Tibial nerve (tissue), 4 donors: Measurements from ENCODE around the gene TMF1. TPM values are rescaled to one million over a fixed set of nuclear protein-coding genes. Genes with fewer than 3 reads are reported as not detected.
A peak's percentile ranks its signal among the peaks of the same experiment; 100 is the strongest.

Source experiments
- DNase-seq, 2 donors: peaks; one replicate each; pipeline ENCODE4 v3.0.0-alpha.2; 2019; ENCODE audit warnings: low spot score in 2 of 2
- H3K27ac ChIP-seq, 4 donors: fragments of 200-600 bp; sonication (generic) in 3 of 4; one replicate each; pipeline ENCODE4 v1.5.1; 2017 to 2019; ENCODE audit warnings: mild to moderate bottlenecking in 1 of 4
- H3K27me3 ChIP-seq, 2 donors: fragments of 200-600 bp; sonication (generic) in 1 of 2; one replicate each; pipeline versions ENCODE4 v1.5.1 to v1.6.0; 2017 to 2019
- H3K36me3 ChIP-seq, 3 donors: fragments of 200-600 bp; sonication (generic); one replicate each; pipeline ENCODE4 v1.5.1; 2018 to 2019
- H3K4me1 ChIP-seq, 4 donors: fragments of 200-600 bp; sonication (generic) in 3 of 4; one replicate each; pipeline ENCODE4 v1.5.1; 2017 to 2019
- H3K4me3 ChIP-seq, 4 donors: fragments of 200-600 bp; sonication (generic) in 3 of 4; one replicate each; pipeline ENCODE4 v1.5.1; 2017 to 2019; ENCODE audit warnings: mild to moderate bottlenecking in 1 of 4, moderate library complexity in 1 of 4
- H3K9me3 ChIP-seq, 4 donors: fragments of 200-600 bp; sonication (generic) in 3 of 4; one replicate each; pipeline ENCODE4 v1.5.1; 2017 to 2019
- EP300 ChIP-seq, 2 donors: sonication (generic); formaldehyde crosslinking; IDR thresholded peaks; one replicate each; pipeline ENCODE4 v1.6.1; 2017; ENCODE audit warnings: antibody characterized with exemption in 2 of 2, mild to moderate bottlenecking in 1 of 2
- POLR2A ChIP-seq, 2 donors: fragments of 450-650 bp; IDR thresholded peaks; one replicate each; pipeline ENCODE4 v1.6.1; 2017; ENCODE audit warnings: antibody characterized with exemption in 2 of 2, mild to moderate bottlenecking in 2 of 2, moderate library complexity in 2 of 2
- WGBS, 2 donors: methylation state at CpG; one replicate each; pipeline ENCODE4 v1.1.5; 2018; 5-methylcytosine and 5-hydroxymethylcytosine counted together
- total RNA-seq, 4 donors: library from RNA; depleted of rRNA; stranded (reverse); fragments of >200 nt; gene quantifications; one replicate each; pipeline ENCODE4 v1.1.0, GENCODE V29; 2016
- TF ChIP-seq, protein P1 (sequence below), 5 experiments: fragments of 200-600 bp in 3 of 5; fragments of 450-650 bp in 2 of 5; sonication (generic) in 3 of 5; IDR thresholded peaks; one replicate each; pipeline ENCODE4 v1.5.1; 2016 to 2019; ENCODE audit warnings: antibody characterized with exemption in 5 of 5, mild to moderate bottlenecking in 3 of 5, moderate library complexity in 2 of 5

Gene TMF1
- total RNA-seq, 4 donors from 2014 or later = 24.7 to 33.5 (median 33.0) TPM

DNA sequence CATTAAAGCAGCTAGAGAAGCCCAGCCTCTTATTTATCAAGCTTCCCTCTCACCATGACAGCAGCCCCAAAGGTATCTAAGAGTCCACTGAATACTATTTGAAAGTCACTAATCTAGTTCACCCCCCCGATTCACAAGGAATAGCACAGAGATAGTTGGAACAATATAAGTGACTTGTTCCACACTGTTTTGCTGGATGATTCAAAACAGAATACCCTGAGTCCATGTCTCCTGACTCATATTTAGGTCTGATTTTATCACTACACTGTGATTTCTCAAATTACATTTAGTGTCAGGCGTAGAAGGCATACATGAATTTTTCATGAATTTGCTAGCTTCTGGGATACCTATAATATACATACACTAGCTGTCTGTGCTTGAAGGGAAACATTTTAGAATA, 20.0 kb downstream of the TMF1 start:
- TF ChIP-seq EP300 (IDR thresholded peaks at IDR 0.05) = no peak
- TF ChIP-seq POLR2A (IDR thresholded peaks at IDR 0.05) = no peak
- TF ChIP-seq, protein P1, sequence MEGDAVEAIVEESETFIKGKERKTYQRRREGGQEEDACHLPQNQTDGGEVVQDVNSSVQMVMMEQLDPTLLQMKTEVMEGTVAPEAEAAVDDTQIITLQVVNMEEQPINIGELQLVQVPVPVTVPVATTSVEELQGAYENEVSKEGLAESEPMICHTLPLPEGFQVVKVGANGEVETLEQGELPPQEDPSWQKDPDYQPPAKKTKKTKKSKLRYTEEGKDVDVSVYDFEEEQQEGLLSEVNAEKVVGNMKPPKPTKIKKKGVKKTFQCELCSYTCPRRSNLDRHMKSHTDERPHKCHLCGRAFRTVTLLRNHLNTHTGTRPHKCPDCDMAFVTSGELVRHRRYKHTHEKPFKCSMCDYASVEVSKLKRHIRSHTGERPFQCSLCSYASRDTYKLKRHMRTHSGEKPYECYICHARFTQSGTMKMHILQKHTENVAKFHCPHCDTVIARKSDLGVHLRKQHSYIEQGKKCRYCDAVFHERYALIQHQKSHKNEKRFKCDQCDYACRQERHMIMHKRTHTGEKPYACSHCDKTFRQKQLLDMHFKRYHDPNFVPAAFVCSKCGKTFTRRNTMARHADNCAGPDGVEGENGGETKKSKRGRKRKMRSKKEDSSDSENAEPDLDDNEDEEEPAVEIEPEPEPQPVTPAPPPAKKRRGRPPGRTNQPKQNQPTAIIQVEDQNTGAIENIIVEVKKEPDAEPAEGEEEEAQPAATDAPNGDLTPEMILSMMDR (IDR thresholded peaks at IDR 0.05) = no peak
- no peak overlapping the region for H3K27ac ChIP-seq
- DNase-seq = no peak
- no peaks in the 10 kb centered on the region for H3K9me3 ChIP-seq
- H3K27me3 ChIP-seq = no peaks in the 10 kb centered on the region
- peaks cover 3 to 98% (median 22%) of the 10 kb centered on the region in 3 donors for H3K36me3 ChIP-seq
- no peak overlapping the region for H3K4me3 ChIP-seq
- no peaks in the 10 kb centered on the region for H3K4me1 ChIP-seq
- WGBS, 2 donors = 90 to 97% methylated on average over 2 of the region's 2 CpGs

GRCh38 chr3:69031635-69032034, 20.5 kb downstream of the TMF1 start:
- Histone ChIP-seq H3K27ac (no peak overlapping the region), H3K36me3 (peaks cover 3 to 98% (median 25%) of the 10 kb centered on the region in 3 donors), H3K27me3 (no peaks in the 10 kb centered on the region), H3K9me3 (no peaks in the 10 kb centered on the region), H3K4me1 (no peaks in the 10 kb centered on the region), H3K4me3 (no peak overlapping the region)
- 89 to 91% methylated on average over 1 of the region's 1 CpG for WGBS, 2 donors
- no peak for DNase-seq
- no peak for TF ChIP-seq EP300 (IDR thresholded peaks at IDR 0.05)
- TF ChIP-seq POLR2A (IDR thresholded peaks at IDR 0.05) = no peak
- TF ChIP-seq, protein P1 (IDR thresholded peaks at IDR 0.05) = no peak

GRCh38 chr3:69020857-69021256, 31.3 kb downstream of the TMF1 start:
- TF ChIP-seq EP300 (IDR thresholded peaks at IDR 0.05) = no peak
- no peak for TF ChIP-seq POLR2A (IDR thresholded peaks at IDR 0.05)
- TF ChIP-seq, protein P1 (IDR thresholded peaks at IDR 0.05) = no peak
- Histone ChIP-seq H3K36me3 (peaks cover 0 to 64% (median 2%) of the 10 kb centered on the region in 3 donors), H3K9me3 (no peaks in the 10 kb centered on the region), H3K4me3 (no peak overlapping the region), H3K27me3 (no peaks in the 10 kb centered on the region), H3K4me1 (no peaks in the 10 kb centered on the region), H3K27ac (no peak overlapping the region)
- DNase-seq = no peak
- WGBS, 2 donors = 74 to 79% methylated on average over 4 of the region's 4 CpGs

- no peak for TF ChIP-seq EP300 (IDR thresholded peaks at IDR 0.05)
- TF ChIP-seq, protein P1 (IDR thresholded peaks at IDR 0.05) = peak in 1 of 5 experiments; percentile 27
- Histone ChIP-seq H3K36me3 (peaks cover 0 to 60% (median 0%) of the 10 kb centered on the region in 3 donors), H3K9me3 (no peaks in the 10 kb centered on the region), H3K27me3 (no peaks in the 10 kb centered on the region), H3K4me1 (no peaks in the 10 kb centered on the region), H3K4me3 (no peak overlapping the region), H3K27ac (no peak overlapping the region)
- 45 to 59% methylated on average over 2 of the region's 2 CpGs for WGBS, 2 donors
- DNase-seq = no peak
Observed at GRCh38 chr3:69020424-69020823, 31.7 kb downstream of the TMF1 start.

DNA sequence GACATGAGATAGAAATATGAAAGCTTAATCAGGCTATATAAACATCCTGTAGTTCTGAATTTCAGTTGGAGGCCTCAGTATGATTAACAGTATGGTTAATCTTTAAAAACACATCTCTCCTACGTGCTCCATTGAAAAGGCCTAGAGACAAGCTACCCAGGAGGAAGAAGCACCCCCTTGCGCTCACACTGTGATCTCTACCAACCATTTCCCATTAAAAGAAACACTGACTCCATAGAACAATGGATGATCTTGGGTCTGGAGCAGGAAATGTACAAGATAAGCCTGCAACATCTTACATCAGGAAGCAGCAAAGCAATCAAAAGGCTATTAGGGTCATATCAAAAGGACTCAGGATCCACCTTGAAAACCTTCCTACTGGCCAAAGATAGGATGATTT, 35.2 kb downstream of the TMF1 start:
- Histone ChIP-seq H3K27me3 (no peaks in the 10 kb centered on the region), H3K36me3 (peaks cover 0 to 29% (median 0%) of the 10 kb centered on the region in 3 donors), H3K27ac (no peak overlapping the region), H3K4me3 (no peak overlapping the region), H3K4me1 (peaks cover 0 to 18% (median 4%) of the 10 kb centered on the region in 4 donors), H3K9me3 (no peaks in the 10 kb centered on the region)
- WGBS, 2 donors = 92 to 100% methylated on average over 2 of the region's 2 CpGs
- DNase-seq = no peak
- TF ChIP-seq EP300 (IDR thresholded peaks at IDR 0.05) (no peak), POLR2A (IDR thresholded peaks at IDR 0.05) (no peak)
- TF ChIP-seq, protein P1 (IDR thresholded peaks at IDR 0.05) = no peak
